Activated T-cell treated with anti-CD3 and anti-CD28 coated beads, Interleukin-2, amount 50 U/mL, for 24 hours (primary cell): ENCODE results near the gene ASAP2.

Experiments used
- DNase-seq: peaks from one replicate; pipeline ENCODE4 v3.0.0-alpha.2; 2020
- H3K27ac Mint-ChIP-seq: 2 replicates; pipeline ENCODE4 v1.8.0; 2020; ENCODE audit warnings: mild to moderate bottlenecking, mixed read lengths
- H3K27me3 Mint-ChIP-seq: 2 replicates; pipeline ENCODE4 v1.8.0; 2020; ENCODE audit warnings: mixed read lengths
- H3K36me3 Mint-ChIP-seq: 2 replicates; pipeline ENCODE4 v1.8.0; 2020; ENCODE audit warnings: low read depth, mixed read lengths
- H3K4me1 Mint-ChIP-seq: 2 replicates; pipeline ENCODE4 v1.8.0; 2020; ENCODE audit warnings: low read depth, mixed read lengths
- H3K4me3 Mint-ChIP-seq: 2 replicates; pipeline ENCODE4 v1.8.0; 2020; ENCODE audit warnings: mild to moderate bottlenecking, moderate library complexity, mixed read lengths
- H3K9me3 Mint-ChIP-seq: 2 replicates; pipeline ENCODE4 v1.8.0; 2020; ENCODE audit warnings: mixed read lengths

ASAP2 gene

GRCh38 chr2:9285385-9285920 is 78.8 kb downstream of the ASAP2 start:
- peaks cover 22% of the 10 kb centered on the region for H3K27me3 Mint-ChIP-seq
- DNase-seq: no peak
- H3K4me1 Mint-ChIP-seq: no peaks in the 10 kb centered on the region
- no peak overlapping the region for H3K4me3 Mint-ChIP-seq
- no peak overlapping the region for H3K27ac Mint-ChIP-seq
- H3K9me3 Mint-ChIP-seq: no peaks in the 10 kb centered on the region
- H3K36me3 Mint-ChIP-seq: no peaks in the 10 kb centered on the region

- Mint-ChIP-seq H3K4me1 (no peaks in the 10 kb centered on the region), H3K36me3 (no peaks in the 10 kb centered on the region), H3K27me3 (peaks cover 22% of the 10 kb centered on the region), H3K9me3 (no peaks in the 10 kb centered on the region), H3K4me3 (no peak overlapping the region), H3K27ac (no peak overlapping the region)
- DNase-seq: no peak
These were observed 79.3 kb downstream of the ASAP2 start for GRCh38 chr2:9285921-9286320.

DNA sequence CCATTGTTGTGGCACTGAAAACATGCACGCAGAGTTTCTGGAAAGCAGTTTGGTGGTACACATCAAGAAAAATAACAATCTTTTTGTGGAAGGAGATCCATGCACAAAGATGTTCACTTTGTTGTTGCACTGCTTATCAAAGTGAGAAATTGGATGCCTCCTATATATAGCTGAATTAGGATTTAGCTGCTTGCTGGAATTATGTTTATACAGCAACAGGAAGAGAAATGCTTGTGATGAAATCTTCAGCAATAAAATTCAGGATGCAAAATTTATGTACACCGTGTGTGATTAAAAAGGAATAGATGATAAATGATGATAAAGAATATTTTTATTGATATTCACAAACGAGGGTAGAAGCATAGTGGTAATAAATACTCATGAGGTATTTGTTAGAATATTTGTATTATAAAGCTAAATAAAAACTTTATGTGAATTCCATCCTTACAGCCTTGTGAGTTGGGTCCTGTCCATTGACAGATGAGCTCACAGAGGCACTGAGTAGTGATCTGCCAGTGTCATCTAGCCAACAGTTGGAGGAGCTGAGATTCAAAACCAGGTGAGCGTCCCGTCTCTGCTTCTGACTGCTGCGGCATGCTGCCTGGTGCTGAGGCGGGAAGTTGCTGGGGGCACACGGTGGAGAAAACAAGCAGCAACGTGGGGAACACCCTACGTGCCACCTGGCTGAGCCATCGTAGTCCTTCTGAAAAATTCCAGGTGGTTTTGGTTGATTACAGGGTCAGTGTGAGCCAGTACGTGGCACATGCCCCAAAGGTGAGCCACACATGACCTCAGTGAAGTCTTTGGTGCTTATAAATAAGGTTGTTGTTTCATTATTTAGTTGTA is 80.2 kb downstream of the ASAP2 start:
- Mint-ChIP-seq H3K4me3 (no peak overlapping the region), H3K27ac (no peak overlapping the region), H3K4me1 (no peaks in the 10 kb centered on the region), H3K36me3 (no peaks in the 10 kb centered on the region), H3K9me3 (no peaks in the 10 kb centered on the region), H3K27me3 (peaks cover 22% of the 10 kb centered on the region)
- DNase-seq: no peak

DNA sequence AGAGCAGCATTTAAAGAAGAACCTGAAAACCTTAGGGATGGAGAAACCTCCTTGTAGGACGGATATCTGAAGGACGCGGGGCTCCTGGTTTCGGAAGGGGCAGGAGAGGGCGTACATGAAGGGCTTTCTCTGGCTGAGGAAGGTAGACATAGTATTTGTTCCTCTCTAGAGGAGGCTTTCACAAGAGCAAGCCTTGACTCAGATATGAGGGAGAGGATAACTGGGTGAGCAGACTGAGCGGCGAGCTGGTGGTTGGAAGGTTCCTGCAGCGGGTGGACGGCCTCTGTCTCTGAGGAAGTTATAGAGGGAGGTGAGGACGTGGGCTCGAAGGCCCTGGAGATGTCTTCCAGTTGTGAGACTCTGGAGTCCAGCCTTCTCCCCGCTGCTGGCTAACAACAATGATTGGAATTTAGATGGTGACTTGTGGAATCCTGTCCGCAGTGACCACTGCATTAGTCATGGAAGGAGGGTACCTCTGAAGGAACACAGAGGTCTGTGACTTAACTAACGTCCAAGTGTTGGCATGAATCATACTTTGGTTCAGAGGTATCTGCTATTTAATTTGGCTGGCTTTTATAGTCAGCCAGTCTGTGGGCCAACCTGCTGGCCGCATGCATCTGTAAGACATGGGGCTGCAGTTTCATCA is 80.9 kb downstream of the ASAP2 start:
- DNase-seq: no peak
- H3K4me1 Mint-ChIP-seq: no peaks in the 10 kb centered on the region
- H3K27me3 Mint-ChIP-seq: peaks cover 24% of the 10 kb centered on the region
- no peaks in the 10 kb centered on the region for H3K9me3 Mint-ChIP-seq
- H3K4me3 Mint-ChIP-seq: no peak overlapping the region
- H3K27ac Mint-ChIP-seq: no peak overlapping the region
- no peaks in the 10 kb centered on the region for H3K36me3 Mint-ChIP-seq

DNA sequence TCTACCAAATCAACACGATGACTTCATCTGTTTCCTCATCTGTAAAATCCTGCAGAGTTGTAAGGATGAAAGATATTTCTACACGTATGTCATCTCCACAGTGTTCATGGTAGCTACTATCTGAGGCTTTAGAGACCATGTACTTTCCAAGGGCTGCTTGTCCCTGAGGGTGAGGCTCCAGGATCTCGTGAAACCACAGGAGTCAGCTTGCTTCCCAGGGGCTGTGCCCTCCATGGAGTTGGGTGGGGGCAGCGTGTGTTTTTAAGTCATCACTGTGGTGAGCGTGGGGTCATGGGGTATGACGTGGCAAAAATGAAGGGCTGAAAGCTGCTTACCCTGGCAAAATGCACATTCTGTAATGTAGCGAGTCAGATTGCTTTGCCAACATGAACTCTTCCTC is 81.6 kb downstream of the ASAP2 start:
- DNase-seq: no peak
- Mint-ChIP-seq H3K4me3 (no peak overlapping the region), H3K36me3 (no peaks in the 10 kb centered on the region), H3K27ac (no peak overlapping the region), H3K27me3 (peaks cover 24% of the 10 kb centered on the region), H3K4me1 (no peaks in the 10 kb centered on the region), H3K9me3 (no peaks in the 10 kb centered on the region)

- no peak overlapping the region for H3K27ac Mint-ChIP-seq
- no peak for DNase-seq
- H3K4me3 Mint-ChIP-seq: no peak overlapping the region
- H3K4me1 Mint-ChIP-seq: no peaks in the 10 kb centered on the region
- peaks cover 28% of the 10 kb centered on the region for H3K27me3 Mint-ChIP-seq
- H3K36me3 Mint-ChIP-seq: no peaks in the 10 kb centered on the region
- no peaks in the 10 kb centered on the region for H3K9me3 Mint-ChIP-seq
These were observed 82.2 kb downstream of the ASAP2 start for GRCh38 chr2:9288681-9289338.

DNA sequence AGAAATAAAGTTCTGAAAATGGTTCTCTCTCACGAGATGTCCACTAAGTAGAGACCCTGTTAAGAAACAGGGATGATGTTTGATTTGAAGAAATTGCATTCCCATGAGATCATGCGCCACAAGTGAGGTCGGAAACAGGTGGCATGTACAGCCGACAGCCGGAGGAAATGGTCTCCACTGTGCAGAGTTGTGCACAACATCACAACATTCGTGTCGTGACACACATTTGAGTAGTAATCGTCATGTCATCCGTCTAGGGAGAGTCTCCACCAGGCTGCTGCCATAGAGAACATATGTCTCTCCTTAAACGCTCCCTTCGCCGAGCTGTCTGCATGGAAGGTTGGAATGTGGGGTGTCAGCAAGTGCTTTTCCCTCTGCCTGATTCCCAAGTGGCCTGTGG is 84.7 kb downstream of the ASAP2 start:
- Mint-ChIP-seq H3K4me1 (no peaks in the 10 kb centered on the region), H3K4me3 (no peak overlapping the region), H3K27me3 (peaks cover 20% of the 10 kb centered on the region), H3K27ac (no peak overlapping the region), H3K36me3 (no peaks in the 10 kb centered on the region), H3K9me3 (no peaks in the 10 kb centered on the region)
- no peak for DNase-seq

DNA sequence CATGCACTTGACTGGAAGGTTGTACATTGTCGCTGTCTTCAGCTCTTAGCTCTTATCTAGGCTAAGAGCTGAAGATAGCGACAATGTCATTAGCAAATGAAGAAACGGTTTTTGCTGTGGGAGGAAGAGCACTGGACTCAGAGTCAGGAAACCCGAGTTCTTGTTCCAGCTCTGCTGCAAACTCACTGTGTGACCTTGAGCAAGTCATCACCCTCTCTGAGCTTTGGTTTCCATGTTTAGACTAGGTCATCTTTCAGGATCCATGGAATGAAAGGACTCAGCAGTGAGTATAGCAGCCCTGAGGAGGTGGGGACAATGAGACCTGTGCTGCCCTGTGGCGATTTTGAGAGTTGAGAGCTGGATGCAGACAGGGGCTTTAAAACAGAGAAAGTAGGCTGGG is 85.3 kb downstream of the ASAP2 start:
- no peaks in the 10 kb centered on the region for H3K4me1 Mint-ChIP-seq

GRCh38 chr2:9292426-9292825 is 85.8 kb downstream of the ASAP2 start:
- H3K36me3 Mint-ChIP-seq: no peaks in the 10 kb centered on the region
- H3K27ac Mint-ChIP-seq: no peak overlapping the region
- peaks cover 18% of the 10 kb centered on the region for H3K27me3 Mint-ChIP-seq
- no peaks in the 10 kb centered on the region for H3K9me3 Mint-ChIP-seq
- DNase-seq: no peak
- H3K4me1 Mint-ChIP-seq: no peaks in the 10 kb centered on the region
- no peak overlapping the region for H3K4me3 Mint-ChIP-seq

More for the DNA sequence above, 85.3 kb downstream of the ASAP2 start:
- Mint-ChIP-seq H3K4me3 (no peak overlapping the region), H3K27ac (no peak overlapping the region), H3K36me3 (no peaks in the 10 kb centered on the region), H3K27me3 (peaks cover 20% of the 10 kb centered on the region), H3K9me3 (no peaks in the 10 kb centered on the region)
- no peak for DNase-seq

DNA sequence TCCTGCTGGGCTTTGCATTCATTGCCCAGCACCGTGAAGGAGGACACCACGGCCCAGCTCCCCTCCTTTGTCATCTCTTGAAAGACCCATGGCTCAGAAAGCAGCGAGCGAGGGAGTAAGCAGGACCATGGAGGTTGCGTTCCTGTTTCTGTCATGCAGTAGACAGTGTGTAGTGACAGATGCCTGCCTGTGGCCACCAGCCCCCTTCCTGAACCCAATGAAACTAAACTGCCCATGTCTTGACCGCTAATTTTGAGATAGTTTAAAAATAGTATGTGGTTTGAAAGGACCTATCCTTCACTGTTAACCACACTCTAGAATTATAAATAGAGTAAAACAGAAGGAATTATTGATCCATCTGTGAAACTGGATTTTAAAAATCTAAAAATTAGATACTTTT is 88.2 kb downstream of the ASAP2 start:
- Mint-ChIP-seq H3K4me3 (no peak overlapping the region), H3K27me3 (peaks cover 8% of the 10 kb centered on the region), H3K36me3 (no peaks in the 10 kb centered on the region), H3K9me3 (no peaks in the 10 kb centered on the region), H3K4me1 (no peaks in the 10 kb centered on the region), H3K27ac (no peak overlapping the region)
- no peak for DNase-seq

GRCh38 chr2:9296559-9296958 is 89.9 kb downstream of the ASAP2 start:
- peaks cover 6% of the 10 kb centered on the region for H3K27me3 Mint-ChIP-seq
- H3K27ac Mint-ChIP-seq: no peak overlapping the region
- H3K4me3 Mint-ChIP-seq: no peak overlapping the region
- no peaks in the 10 kb centered on the region for H3K9me3 Mint-ChIP-seq
- H3K4me1 Mint-ChIP-seq: no peaks in the 10 kb centered on the region
- no peaks in the 10 kb centered on the region for H3K36me3 Mint-ChIP-seq
- DNase-seq: no peak

GRCh38 chr2:9297156-9297555 is 90.5 kb downstream of the ASAP2 start:
- Mint-ChIP-seq H3K9me3 (no peaks in the 10 kb centered on the region), H3K36me3 (no peaks in the 10 kb centered on the region), H3K27me3 (peaks cover 4% of the 10 kb centered on the region), H3K27ac (no peak overlapping the region), H3K4me1 (no peaks in the 10 kb centered on the region), H3K4me3 (no peak overlapping the region)
- no peak for DNase-seq

- Mint-ChIP-seq H3K36me3 (no peaks in the 10 kb centered on the region), H3K4me3 (no peak overlapping the region), H3K4me1 (no peaks in the 10 kb centered on the region), H3K27me3 (peaks cover 4% of the 10 kb centered on the region), H3K9me3 (no peaks in the 10 kb centered on the region), H3K27ac (no peak overlapping the region)
- no peak for DNase-seq
These were observed 91.2 kb downstream of the ASAP2 start for GRCh38 chr2:9297807-9298206.

GRCh38 chr2:9298583-9298982 is 92.0 kb downstream of the ASAP2 start:
- H3K36me3 Mint-ChIP-seq: no peaks in the 10 kb centered on the region

More at GRCh38 chr2:9298583-9298982, 92.0 kb downstream of the ASAP2 start:
- H3K9me3 Mint-ChIP-seq: no peaks in the 10 kb centered on the region
- peaks cover 2% of the 10 kb centered on the region for H3K27me3 Mint-ChIP-seq
- no peak for DNase-seq
- no peaks in the 10 kb centered on the region for H3K4me1 Mint-ChIP-seq
- H3K27ac Mint-ChIP-seq: no peak overlapping the region
- H3K4me3 Mint-ChIP-seq: no peak overlapping the region
